ENCODE results near the gene ARL3. TPM values are rescaled to one million over a fixed set of nuclear protein-coding genes. Genes with fewer than 3 reads are reported as not detected.

Gene ARL3
- total and polyA plus RNA-seq, 10 donors = 2.2 to 5.1 (median 4.0) TPM

DNA sequence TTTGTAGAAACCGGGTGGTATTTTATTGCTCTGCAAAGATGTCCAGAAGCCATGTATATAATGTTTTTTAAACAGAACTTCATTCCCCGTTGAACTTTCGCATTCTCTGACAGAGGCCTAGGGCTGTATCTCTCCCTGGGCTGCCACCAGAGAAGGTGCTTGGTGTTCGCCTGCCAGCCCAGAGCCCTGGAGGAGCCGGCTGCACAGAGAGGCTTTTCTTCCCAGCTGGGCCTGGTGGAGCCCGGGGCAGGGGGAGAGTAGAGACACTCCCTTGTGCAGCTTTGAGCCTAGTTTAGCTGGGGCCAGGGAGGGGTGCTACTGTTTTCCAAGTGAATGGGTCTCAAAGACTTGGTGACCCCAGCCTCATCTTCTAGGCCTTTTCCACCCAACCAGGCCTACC, 83.5 kb downstream of the ARL3 start:
- H3K4me1 ChIP-seq = peaks cover 43 to 100% (median 73%) of the 10 kb centered on the region in 6 donors
- peaks cover 0 to 53% (median 8%) of the 10 kb centered on the region in 6 donors for H3K36me3 ChIP-seq
- TF ChIP-seq POLR2A (IDR thresholded peaks at IDR 0.05) (no peak), POLR2AphosphoS5 (IDR thresholded peaks at IDR 0.05) (no peak)
- TF ChIP-seq, protein P1, sequence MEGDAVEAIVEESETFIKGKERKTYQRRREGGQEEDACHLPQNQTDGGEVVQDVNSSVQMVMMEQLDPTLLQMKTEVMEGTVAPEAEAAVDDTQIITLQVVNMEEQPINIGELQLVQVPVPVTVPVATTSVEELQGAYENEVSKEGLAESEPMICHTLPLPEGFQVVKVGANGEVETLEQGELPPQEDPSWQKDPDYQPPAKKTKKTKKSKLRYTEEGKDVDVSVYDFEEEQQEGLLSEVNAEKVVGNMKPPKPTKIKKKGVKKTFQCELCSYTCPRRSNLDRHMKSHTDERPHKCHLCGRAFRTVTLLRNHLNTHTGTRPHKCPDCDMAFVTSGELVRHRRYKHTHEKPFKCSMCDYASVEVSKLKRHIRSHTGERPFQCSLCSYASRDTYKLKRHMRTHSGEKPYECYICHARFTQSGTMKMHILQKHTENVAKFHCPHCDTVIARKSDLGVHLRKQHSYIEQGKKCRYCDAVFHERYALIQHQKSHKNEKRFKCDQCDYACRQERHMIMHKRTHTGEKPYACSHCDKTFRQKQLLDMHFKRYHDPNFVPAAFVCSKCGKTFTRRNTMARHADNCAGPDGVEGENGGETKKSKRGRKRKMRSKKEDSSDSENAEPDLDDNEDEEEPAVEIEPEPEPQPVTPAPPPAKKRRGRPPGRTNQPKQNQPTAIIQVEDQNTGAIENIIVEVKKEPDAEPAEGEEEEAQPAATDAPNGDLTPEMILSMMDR (IDR thresholded peaks at IDR 0.05 in 8 of 11, conservative IDR thresholded peaks at IDR 0.05 in 3 of 11) = no peak
- 90 to 92% (median 91%) methylated on average over 6 of the region's 6 CpGs for WGBS, 5 donors
- peak; percentile 44 for DNase-seq
- no peaks in the 10 kb centered on the region for H3K27me3 ChIP-seq (replicated peaks in 1 of 7)
- intact Hi-C loops (cut with DNase I; ENCODE audit: low total_unique reads) = no loop called here
- H3K27ac ChIP-seq = peak overlapping the region in 5 of 8 donors; percentile 18 to 88 (median 86)
- H3K4me3 ChIP-seq = no peak overlapping the region
- H3K9me3 ChIP-seq = no peaks in the 10 kb centered on the region

DNA sequence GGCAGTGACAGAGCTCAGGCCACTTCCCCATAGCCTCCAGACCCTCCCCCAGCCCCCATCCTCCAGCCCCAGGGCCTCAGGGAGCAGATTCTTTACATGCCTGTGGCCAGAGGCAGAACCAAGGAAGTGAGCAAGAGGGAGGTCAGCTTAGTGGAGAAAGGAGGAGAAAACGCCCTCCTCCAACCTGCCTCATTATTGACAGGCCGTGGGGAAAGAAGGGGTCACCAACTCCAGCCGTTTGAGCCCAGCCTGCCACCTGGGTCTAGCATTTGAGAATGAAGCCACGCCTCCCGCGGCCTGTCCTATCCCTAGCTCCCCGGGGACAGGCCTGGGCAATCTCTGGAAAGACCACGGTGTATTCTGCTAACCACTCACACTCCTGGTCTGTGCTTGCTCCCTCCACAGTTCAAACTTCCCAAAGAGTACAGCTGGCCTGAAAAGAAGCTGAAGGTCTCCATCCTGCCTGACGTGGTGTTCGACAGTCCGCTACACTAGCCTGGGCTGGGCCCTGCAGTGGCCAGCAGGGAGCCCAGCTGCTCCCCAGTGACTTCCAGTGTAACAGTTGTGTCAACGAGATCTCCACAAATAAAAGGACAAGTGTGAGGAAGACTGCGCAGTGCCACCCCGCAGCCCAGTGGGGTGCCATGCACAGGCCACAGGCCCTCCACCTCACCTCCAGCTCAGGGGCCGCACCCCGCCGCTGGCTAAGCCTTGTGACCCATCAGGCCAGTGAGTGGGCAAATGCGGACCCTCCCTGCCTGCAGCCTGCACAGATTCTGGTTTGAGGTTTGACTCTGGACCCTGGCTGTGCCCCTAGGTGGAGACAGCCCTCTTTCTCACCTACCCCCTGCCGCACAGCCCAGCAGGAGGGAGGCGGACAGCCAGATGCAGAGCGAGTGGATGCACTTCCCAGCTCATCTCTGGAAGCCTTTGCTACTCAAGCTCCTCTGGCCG, 84.3 kb downstream of the ARL3 start:
- no peak for TF ChIP-seq POLR2AphosphoS5 (IDR thresholded peaks at IDR 0.05)
- TF ChIP-seq, protein P1 (IDR thresholded peaks at IDR 0.05 in 8 of 11, conservative IDR thresholded peaks at IDR 0.05 in 3 of 11) = no peak
- TF ChIP-seq POLR2A (IDR thresholded peaks at IDR 0.05) = no peak
- Histone ChIP-seq H3K4me1 (peaks cover 36 to 100% (median 71%) of the 10 kb centered on the region in 6 donors), H3K27me3 (replicated peaks in 1 of 7) (no peaks in the 10 kb centered on the region), H3K36me3 (peaks cover 0 to 53% (median 8%) of the 10 kb centered on the region in 6 donors), H3K4me3 (no peak overlapping the region), H3K27ac (peak overlapping the region in 7 of 8 donors; percentile 23 to 86 (median 79)), H3K9me3 (no peaks in the 10 kb centered on the region)
- intact Hi-C loops (cut with DNase I; ENCODE audit: low total_unique reads) = no loop called here
- peak; percentile 66 for DNase-seq
- WGBS, 5 donors = 84 to 91% (median 88%) methylated on average over 16 to 22 of the region's 22 CpGs

- Histone ChIP-seq H3K27me3 (replicated peaks in 1 of 7) (no peaks in the 10 kb centered on the region), H3K9me3 (no peaks in the 10 kb centered on the region), H3K36me3 (peaks cover 0 to 53% (median 8%) of the 10 kb centered on the region in 6 donors), H3K4me1 (peaks cover 27 to 89% (median 56%) of the 10 kb centered on the region in 6 donors), H3K27ac (peak overlapping the region in 7 of 8 donors; percentile 67 to 86 (median 79)), H3K4me3 (no peak overlapping the region)
- intact Hi-C loops (cut with DNase I; ENCODE audit: low total_unique reads) = no loop called here
- TF ChIP-seq, protein P1 (IDR thresholded peaks at IDR 0.05 in 8 of 11, conservative IDR thresholded peaks at IDR 0.05 in 3 of 11) = peak in 2 of 11 experiments; percentile 8 to 21
- no peak for TF ChIP-seq POLR2A (IDR thresholded peaks at IDR 0.05)
- peak; percentile 29 to 65 (median 47) for TF ChIP-seq POLR2AphosphoS5 (IDR thresholded peaks at IDR 0.05)
- 62 to 77% (median 65%) methylated on average over 6 to 11 of the region's 11 CpGs for WGBS, 5 donors
- DNase-seq = peak; percentile 79
Measured at GRCh38 chr10:102628451-102628911, 85.7 kb downstream of the ARL3 start.
